ENCODE data around the gene DEFB127.

- TF ChIP-seq POLR2A (IDR thresholded peaks at IDR 0.05), result no peak
- TF ChIP-seq CTCF (IDR thresholded peaks at IDR 0.05), result no peak
Observed at GRCh38 chr20:198225-198624, 41.0 kb downstream of the DEFB127 start.

Data from uterus (tissue), 2 donors.